Measurements from ENCODE around the gene ZNF598.
A peak's percentile ranks its signal among the peaks of the same experiment; 100 is the strongest.

DNA sequence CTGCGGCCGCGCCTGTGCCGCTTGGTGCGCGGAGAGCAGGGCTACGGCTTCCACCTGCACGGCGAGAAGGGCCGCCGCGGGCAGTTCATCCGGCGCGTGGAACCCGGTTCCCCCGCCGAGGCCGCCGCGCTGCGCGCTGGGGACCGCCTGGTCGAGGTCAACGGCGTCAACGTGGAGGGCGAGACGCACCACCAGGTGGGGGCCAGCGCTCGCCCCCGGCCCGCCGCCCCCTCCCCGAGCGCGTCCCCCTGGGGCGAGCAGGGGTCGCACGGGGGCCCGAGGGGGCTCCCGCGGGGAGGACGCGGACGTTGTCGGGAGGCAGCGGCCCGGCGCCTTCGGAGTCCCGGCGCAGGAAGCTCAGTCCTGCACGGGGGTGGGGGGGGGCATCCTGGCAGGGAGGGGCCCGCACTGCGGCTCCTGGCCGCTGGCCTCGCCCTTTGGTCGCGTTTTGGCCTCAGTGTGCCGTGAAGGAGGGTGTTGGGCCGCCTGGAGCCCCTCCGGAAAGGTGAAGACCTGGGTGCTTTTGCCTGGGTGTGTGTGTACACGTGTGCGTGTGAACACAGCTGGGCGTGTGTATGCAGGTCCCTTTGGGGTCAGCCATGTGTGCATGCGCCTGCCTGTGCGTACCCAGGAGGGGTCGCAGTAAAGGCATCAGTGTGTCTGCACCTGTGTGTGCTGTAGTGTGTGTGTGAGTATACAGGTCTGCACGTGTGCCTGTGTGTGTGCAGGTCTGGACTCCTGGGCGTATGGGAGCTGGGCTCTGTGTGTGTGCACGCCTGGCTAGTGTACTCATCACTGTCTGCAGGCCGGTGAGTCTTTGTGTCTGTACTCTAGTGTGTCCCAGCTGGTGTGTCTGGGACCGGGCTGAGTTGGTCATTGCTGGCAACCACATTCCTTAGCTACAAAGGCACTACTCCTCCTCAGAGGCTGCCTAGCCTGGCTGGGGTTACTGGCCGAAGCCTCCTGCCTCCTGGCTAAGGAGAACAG lies 17.7 kb upstream of the ZNF598 start:
- TF ChIP-seq POLR2A (IDR thresholded peaks at IDR 0.05) = no peak
- TF ChIP-seq, protein P1, sequence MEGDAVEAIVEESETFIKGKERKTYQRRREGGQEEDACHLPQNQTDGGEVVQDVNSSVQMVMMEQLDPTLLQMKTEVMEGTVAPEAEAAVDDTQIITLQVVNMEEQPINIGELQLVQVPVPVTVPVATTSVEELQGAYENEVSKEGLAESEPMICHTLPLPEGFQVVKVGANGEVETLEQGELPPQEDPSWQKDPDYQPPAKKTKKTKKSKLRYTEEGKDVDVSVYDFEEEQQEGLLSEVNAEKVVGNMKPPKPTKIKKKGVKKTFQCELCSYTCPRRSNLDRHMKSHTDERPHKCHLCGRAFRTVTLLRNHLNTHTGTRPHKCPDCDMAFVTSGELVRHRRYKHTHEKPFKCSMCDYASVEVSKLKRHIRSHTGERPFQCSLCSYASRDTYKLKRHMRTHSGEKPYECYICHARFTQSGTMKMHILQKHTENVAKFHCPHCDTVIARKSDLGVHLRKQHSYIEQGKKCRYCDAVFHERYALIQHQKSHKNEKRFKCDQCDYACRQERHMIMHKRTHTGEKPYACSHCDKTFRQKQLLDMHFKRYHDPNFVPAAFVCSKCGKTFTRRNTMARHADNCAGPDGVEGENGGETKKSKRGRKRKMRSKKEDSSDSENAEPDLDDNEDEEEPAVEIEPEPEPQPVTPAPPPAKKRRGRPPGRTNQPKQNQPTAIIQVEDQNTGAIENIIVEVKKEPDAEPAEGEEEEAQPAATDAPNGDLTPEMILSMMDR (IDR thresholded peaks at IDR 0.05) = peak in 1 of 7 experiments; percentile 44
